DMS79 treated with DMSO at 0.1 percent for 48 hours (cell line): ENCODE measurements around the gene UPF1.

ENCODE experiments used
- DNase-seq: peaks from one replicate; lab custom pipeline; 2025; lab: John Stamatoyannopoulos, UW

The UPF1 gene

DNA sequence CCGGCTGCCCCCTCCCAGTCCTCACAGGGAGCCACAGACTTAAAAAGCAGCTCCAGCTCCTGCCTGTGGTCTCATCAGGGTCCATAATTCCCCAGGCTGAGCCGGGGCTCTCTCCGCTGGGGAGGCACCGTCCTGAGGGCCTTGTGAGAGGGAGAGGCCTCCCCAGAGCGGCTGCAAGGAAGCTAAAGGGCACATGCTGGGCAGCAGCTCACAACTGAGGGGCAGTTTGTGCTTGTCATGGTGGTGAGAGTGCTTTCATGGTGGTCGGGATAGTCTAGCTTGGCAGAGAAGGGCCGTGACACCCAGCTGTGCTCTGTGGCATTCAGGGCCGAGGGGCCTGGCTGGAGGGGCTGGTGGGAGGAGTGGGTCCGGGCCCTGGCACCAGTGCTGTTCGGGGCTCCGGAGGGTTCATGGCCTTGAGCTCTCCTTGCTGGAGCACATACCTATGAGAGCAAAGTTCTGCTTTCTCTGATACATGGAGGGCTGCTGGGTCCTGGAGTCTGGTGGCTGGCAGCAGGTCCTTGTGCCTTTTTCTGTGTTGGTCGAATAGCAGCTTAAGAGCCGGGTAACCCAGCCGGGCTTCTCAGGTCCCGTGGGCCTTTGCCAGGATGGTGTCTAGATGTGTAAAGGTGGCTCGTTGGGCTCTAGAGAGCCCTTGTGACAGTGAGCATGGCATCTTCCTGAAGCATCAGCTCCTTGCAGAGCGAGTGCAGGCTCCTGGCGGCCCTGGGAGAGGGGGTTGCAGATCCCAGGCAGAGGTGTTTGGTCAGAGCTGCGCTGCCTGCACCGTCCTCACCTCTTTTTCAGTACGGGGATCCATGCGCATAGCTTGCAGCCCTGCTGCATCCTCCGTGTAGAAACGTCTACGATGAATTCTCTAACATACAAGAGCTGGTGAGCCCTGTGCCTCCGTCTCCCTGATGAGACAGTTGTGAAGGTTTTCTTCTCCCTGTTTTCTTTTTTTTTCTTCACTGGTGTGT is 8.8 kb downstream of the UPF1 start:
- DNase-seq = no peak

DNA sequence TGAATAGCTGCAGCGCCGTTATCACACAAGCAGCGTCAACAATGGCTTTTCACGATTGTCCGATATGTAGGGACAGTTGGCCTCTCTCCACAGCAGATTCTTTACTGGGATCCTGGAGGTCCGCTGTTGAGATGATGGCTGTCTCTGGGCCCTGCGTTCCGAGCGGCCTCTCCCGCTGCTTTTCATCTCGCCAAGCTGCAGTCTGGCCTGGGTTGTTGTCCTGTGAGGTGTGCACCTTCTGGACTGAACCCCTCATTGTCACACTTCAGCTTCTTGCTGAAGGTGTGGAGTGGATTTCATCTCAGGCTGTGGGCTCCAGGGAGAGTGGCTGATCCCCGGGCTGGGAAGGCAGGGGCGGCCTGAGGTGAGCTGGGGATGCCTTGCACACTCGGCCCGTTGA is 9.6 kb downstream of the UPF1 start:
- no peak for DNase-seq

DNA sequence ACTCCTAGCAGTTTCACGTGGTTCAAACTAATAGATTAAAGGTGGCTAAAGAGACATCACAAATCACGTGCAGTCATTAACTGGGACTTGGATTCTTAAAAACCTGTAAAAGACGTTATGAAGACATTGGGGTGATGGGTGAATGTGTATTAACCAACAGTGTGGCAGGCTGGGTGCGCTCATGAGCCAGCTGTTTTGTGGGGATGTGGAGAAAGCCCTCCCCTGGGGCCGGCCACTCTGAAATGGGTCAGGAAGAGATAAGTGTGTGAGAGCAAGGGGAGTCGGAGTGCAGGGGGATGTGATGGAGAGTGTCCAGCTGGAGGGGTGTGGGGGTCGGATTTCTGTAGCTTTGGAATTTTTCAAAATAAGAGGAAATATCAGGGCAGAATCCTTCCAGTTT is 10.4 kb downstream of the UPF1 start:
- no peak for DNase-seq

DNA sequence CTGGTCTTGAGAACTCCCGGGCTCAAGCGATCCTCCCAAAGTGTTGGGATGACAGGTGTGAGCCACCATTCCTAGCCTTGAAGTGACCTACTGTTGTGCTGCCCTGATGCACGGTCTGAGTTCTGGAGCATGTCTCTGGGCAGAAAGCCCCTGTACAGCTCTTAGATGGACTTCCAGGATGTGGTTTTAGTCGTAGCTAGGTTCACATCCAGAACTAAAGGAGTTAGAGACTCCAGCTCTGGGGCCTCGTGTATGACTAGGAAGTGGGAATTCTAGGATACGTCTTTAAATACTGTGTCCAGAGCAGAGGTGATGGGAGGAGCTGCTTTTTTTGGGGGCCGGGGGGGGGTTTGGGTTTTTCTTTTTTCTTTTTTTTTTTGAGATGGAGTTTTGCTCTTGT is 12.2 kb downstream of the UPF1 start:
- DNase-seq = no peak

DNA sequence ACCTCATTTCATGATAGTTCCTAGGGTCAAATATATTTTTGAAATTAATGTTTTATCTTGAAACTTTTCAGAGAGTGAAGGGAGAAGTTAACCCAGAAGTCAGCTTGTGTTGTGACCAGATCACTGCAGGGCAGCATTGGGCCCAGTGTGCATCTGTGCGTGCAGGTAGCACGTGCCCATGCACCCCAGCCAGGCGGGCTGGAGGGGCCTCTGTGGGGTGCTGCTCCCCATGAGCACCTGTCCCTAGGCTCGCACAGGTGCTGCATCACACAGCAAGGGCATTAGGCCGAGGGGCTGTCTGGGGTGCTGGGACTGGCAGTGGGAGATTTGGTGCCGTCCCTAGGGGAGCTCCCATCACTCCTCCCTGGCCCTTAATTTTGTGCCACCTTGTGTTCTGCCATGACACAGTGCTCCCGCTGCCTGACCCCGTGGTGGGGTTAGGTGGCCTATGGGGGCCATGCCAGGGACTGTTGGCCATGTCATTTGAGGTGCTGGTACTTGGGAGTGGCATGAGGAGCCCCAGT is 13.1 kb downstream of the UPF1 start:
- no peak for DNase-seq

DNA sequence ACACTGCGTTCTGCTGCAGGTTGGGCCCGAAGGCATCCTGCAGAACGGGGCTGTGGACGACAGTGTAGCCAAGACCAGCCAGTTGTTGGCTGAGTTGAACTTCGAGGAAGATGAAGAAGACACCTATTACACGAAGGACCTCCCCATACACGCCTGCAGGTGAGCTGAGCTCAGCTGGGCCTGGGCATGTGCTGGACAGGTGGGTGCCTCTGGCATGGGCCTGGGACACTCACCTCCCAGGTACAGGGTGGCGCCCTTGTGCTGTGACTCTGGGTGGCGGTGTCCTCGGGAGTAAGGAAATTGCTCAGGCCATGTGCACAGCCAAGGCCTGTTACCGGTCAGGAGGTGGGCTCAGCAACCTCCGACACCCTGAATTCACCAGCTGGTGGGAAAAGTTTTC is 14.2 kb downstream of the UPF1 start:
- no peak for DNase-seq

DNA sequence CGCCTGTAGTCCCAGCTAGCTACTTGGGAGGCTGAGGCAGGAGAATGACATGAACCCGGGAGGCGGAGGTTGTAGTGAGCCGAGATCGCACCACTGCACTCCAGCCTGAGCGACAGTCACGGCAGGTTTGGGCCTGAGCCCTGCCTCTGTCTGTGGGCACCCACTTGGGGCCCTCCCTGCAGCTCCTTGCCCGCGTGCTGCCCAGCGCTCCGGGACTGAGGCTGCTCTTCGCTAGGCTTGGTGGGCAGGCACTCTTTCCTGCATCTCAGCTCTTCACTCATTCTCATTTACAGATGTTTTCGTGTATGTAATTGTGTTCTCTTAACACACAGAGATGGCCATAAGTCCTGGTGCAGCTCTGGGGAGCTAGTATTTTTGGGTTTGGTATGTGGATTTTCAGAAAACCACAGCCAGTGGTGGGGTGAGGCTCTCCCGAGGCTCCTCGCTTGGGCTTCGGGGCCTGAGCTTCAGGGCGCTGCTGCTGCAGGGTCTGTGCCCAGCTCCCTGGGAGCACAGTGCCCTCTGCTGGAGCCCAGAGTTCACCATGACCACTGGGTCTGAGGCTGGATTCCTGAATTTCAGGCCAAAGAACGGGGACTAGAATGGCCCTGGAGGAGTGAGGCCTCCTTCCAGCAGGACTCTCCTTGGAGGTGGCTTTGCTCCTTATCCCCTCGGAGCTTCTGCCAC is 15.2 kb downstream of the UPF1 start:
- DNase-seq = peak; percentile 34

DNA sequence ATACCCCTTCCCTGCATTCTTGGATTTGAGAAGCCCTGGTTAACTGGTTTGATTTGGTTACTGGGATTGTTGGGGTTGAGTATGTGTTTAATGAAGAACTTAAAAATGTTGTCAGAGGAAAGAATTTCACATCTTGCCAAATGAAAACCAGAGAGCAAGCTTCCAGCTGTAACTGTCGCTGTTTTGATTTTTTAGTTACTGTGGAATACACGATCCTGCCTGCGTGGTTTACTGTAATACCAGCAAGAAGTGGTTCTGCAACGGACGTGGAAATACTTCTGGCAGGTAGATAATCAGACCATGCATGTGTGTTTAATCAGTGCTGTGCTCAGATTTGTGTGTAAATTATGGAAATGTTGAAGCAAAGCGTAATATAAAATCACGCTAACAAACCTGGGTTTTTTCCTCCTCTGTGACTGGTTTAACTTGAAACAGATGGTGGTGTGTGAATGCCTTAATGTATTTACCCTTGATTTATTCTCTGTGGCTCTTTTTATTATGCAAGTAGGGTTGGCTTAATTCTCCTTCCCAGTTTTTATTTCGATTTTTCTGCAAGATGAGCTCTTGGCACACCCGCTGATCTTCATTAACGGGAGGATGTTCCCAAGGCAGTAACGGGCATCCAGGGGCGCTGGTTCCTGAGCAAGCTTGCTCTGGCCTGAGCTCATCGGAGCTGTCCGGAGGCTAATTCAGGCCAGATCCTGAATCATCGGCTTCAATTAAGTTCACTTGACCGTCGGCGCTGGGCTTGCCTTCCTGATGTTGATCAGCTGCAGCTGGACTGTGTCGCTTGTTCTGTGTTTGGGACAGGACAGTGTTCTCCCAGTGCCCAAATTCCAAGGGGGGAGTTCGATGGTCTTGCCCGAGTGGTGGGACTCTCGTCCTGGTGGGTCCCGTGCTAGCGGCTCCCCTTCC is 16.0 kb downstream of the UPF1 start:
- no peak for DNase-seq

DNA sequence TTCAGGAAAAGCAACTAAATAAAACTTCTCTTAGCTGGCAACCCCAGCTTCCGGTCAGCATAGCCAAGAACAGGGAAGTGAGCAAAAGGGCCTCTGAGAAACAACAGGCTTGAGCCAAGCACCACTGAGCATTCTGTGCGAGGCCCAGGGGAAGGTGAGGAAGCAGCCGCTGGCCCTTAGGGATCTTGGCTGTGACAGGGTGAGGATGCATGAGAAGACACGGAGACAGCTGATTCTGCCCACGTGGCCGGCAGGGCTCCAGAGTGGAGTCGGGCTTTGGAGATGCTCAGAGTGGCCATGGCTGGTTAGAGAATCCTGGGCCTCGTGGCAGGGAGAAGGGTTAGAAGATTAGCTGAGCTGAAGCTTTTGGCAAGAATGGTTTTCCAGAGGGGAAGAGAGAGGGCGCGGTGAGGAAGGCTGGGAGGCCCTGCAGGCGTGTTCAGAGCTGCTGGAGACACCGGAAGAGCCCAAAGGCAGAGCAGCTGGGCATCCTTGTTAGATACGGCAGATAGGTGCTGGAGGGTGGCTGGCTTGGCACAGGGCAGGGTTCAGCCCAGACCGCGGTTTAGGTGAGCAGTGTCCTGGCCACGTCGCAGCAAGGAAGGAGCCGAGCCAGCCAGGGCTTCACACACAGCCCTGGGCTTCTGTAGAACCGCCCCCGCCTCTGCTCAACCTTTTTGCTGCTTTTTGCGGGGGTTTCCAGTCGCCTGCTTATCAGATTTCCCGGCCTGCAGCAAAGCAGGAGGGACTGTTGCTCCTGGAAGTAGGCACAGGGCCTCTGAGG is 17.3 kb downstream of the UPF1 start:
- DNase-seq = no peak

DNA sequence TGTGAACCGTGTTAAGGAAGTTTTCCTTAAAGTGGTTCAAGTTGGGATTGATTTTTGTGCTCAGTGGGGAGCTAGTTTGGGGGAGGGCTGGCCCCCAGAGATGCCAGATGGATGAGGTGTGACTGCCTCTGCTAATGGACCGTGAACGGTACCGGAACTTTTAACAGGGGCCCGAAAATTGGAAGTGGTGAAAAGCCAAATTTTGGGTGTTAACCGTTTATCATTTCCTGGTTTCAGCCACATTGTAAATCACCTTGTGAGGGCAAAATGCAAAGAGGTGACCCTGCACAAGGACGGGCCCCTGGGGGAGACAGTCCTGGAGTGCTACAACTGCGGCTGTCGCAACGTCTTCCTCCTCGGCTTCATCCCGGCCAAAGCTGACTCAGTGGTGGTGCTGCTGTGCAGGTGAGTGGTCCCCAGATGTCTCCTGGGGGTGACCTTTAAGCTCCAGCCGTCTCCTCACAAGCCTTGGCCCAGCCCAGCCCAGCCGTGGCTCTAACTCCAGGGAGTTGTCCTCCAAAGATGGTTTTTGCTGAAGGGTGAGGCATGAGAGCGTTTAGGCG is 18.2 kb downstream of the UPF1 start:
- DNase-seq = no peak

DNA sequence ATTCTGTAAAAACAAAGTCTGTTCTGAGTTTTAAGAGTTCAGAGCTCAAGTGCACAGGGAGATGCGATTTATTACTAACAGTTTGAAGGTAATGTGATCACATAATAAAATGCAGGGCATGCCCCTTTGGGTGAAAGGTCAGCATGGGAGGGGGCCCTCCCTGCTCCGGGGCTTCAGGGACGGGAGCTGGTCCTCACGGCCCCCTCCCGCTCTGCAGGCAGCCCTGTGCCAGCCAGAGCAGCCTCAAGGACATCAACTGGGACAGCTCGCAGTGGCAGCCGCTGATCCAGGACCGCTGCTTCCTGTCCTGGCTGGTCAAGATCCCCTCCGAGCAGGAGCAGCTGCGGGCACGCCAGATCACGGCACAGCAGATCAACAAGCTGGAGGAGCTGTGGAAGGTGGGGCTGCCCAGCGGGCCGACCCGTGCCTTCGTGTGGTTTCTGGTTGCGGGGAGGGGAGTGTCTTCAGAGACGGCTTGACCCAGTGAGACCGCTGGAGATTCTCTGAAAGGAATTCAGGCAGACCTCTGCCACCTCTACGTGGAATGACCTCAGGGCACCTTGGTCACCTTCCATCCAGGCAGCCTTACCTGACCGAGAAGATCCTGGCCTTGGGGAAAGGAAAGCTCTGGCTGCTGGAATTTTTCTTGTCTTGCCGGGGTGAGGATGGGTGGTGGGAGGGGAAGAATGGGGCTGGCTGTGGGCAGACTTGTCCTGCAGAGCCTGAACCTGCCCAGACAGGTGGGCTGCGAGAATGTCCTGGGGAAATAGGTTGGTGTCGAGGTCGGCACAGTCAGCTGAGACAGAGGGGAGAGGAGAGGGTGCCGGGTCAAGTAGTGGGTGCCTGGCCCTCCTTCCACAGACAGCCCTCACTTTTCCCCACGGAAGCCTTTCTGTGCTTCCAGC is 19.0 kb downstream of the UPF1 start:
- DNase-seq = no peak

DNA sequence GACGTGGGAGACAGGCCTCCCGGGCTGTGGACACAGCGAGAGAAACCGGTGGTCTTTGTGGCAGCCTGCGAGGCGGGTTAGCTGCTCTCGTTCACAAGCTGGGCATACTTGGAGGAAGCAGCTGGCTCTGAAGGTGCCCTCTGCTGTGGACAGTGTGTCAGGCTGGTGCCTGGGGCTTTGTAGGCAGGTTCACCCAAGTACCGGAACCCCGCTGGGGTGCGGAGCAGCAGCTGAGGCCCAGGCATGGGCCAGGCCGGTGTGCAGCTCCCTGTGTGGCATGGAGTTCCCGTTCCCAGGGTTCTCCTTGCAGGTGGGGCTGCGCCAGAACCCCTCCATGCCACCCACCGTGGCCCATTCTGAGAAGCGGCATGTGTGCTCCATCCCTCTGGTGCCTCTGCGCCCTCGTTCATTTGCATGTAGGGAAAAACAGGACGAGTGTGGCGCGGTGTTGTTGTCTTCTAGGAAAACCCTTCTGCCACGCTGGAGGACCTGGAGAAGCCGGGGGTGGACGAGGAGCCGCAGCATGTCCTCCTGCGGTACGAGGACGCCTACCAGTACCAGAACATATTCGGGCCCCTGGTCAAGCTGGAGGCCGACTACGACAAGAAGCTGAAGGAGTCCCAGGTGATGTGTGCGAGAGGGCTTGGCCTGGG is 20.0 kb downstream of the UPF1 start:
- no peak for DNase-seq

DNA sequence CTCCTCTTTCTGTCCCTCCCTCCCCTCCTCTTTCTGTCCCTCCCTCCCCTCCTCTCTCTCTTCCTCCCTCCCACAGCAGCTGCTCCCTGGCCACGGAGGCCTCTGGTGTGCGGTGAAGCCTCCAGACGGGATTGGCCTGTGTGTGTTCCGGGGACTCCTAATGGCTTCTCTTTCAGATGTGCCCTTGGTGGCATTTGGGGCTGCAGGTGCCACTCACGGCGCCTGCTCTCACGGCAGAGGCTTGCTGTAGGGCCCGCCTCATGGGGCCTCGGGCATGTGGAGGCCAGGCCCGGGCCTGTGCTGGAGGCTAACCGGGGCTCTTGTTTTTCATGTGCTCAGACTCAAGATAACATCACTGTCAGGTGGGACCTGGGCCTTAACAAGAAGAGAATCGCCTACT is 20.9 kb downstream of the UPF1 start:
- no peak for DNase-seq

DNA sequence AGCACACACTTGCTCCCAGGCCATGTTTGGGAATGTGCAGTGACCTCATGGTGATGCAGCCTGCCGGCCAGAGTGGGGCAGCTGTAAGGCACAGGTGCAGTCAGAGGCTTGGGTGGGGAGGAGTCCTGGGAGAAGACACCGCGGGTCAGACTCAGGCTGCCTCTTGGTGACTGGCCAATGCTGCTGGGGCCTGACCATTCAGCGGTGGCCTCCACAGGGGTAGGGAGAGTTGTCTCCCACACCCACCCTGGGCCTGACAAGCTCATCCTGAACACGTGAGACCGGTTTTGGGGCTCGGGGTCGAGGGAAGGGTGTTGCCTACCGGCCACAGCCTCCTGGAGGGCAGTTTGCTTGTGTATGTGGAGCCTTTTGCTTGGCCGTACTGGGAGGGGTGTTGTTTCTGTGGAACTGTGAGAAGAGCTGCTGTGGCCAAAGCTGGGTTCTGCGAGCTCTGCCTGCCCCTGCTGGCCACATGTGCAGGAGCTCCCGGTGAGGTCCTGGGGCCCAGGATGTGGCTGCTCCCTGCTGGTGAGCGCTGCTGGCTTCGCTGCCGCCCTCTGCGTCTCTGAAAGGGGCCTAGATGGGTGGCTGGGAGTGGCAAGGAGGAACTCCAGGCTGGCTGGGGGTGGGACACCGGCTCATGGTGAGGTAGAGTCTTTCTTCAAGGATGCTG is 22.1 kb downstream of the UPF1 start:
- DNase-seq = no peak

DNA sequence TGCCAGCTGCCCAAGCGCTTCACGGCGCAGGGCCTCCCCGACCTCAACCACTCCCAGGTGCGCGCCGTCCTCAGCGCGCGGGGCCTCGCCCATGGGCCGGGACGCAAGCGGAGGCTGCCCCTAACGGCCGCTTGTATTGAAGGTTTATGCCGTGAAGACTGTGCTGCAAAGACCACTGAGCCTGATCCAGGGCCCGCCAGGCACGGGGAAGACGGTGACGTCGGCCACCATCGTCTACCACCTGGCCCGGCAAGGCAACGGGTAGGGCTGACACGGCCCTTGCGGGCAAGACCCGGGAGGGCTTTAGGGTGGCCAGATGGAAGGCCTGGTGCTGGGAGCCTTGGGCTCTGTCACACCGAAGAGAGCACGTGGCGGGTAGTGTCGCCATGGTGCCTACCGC is 23.2 kb downstream of the UPF1 start:
- DNase-seq = no peak

DNA sequence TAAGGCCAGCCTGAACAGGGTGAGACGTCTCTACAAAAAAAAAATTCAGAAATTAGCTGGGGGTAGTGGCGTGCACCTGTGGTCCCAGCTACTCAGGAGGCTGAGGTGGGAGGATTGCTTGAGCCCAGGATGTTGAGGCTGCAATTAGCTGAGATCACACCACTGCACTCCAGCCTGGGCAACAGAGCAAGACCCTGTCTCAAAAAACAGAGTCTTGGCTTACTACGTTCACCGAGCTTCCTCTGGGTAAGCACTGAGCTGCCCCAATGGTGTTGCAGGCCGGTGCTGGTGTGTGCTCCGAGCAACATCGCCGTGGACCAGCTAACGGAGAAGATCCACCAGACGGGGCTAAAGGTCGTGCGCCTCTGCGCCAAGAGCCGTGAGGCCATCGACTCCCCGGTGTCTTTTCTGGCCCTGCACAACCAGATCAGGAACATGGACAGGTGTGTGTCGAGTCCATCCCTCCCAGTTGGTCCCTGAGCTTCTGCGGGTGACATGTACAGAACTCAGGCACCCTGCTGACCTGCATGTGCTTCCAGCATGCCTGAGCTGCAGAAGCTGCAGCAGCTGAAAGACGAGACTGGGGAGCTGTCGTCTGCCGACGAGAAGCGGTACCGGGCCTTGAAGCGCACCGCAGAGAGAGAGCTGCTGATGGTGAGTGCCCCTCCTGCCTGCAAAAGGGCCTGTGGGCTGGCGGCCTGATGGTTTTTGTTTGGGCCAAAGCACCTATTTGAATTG is 24.1 kb downstream of the UPF1 start:
- no peak for DNase-seq

DNA sequence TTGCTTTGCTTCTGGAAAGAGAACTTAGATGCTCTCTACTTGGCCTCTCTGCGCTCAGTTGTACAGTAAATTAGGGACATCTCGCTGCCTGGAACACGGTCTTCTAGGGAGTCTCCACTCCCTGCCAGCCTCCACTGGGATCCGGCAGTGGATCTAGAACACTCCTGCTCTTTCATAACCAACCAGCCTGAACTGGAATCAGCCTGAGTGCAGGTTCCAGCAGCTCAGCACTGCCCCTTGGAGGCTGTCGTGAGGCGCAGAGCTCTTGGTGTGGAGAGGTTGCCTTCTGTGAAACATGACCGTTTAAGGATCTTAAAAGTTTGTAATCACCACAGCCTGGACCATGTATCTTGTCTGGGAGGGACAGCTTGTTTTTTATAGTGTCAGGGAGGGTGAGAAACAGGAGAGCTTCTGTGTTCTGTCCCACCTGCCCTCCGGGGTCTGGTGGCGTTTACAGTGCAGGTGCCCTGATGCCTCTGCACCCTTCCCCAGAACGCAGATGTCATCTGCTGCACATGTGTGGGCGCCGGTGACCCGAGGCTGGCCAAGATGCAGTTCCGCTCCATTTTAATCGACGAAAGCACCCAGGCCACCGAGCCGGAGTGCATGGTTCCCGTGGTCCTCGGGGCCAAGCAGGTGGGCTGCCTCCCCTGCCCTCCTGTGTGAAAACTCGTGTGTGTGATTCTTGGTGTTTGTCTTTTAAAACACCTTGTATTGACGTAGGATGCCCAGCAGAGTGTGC is 24.8 kb downstream of the UPF1 start:
- no peak for DNase-seq
